HG03469 (cell line): ENCODE results near the gene MAP3K10.
"Not testable (repeated sequence)": the region's sequence is repeated elsewhere in the genome, so short reads cannot be mapped to it uniquely, and the experiment has no call there.

ENCODE experiments used
- ATAC-seq: cut with Tn5 transposase; IDR thresholded peaks from one replicate; pipeline ENCODE4 v1.9.1; 2021; ENCODE audit warnings: mild to moderate bottlenecking, moderate library complexity, moderate number of reproducible peaks; ENCODE audit not compliant: unreplicated experiment

MAP3K10 gene

DNA sequence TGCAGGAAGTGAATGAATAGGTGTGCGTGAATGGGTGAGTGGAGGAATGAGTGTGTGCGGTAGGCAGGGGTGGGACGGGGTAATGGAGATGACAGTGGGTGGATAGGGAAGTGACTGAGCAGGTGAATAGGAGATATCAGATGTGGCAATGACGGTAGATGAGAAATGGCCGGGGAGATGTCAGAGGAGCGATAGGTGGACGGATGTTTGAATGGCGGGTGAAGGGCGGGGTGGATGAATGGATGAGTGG is 25.5 kb downstream of the MAP3K10 start:
- ATAC-seq: no peak

GRCh38 chr19:40217027-40217810 is 26.0 kb downstream of the MAP3K10 start:
- no peak for ATAC-seq

GRCh38 chr19:40217934-40218890 is 27.0 kb downstream of the MAP3K10 start, which contains the start of gene TTC9B:
Gene TTC9B (minus strand): TSS chr19:40218384. CDS start chr19:40218381, 3 bp downstream.
- ATAC-seq: no peak

DNA sequence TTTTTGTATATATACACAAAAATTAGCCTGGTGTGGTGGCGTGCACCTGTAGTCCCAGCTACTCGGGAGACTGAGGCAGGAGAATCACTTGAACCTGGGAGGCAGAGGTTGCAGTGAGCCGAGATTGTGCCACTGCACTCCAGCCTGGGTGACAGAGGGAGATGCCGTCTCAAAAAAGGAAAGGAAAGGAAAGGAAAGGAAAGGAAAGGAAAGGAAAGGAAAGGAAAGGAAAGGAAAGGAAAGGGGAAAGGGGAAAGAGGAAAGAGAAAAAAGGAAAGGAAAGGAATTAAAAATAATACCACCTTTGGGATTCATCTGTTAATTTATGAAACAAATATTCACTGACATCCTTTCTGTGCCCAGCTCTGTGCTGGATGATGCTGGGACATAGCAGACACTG is 27.8 kb downstream of the MAP3K10 start:
- not testable (repeated sequence) for ATAC-seq

GRCh38 chr19:40219721-40220276 is 28.6 kb downstream of the MAP3K10 start:
- ATAC-seq: no peak

DNA sequence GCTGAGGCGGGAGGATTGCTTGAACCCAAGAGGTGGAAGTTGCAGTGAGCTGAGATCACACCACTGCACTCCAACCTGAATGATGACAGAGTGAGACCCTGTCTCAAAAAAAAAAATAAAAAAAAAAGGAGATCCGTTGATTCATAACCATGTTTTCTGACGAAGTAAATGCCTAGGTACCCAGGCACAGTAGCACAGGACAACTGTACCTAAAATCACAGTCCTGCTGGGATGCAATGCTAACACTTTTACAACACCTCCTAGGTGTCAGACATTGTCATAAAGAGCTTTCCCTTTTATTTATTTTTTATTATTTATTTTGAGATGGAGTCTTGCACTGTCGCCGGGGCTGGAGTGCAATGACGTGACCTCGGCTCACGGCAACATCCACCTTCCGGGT is 29.4 kb downstream of the MAP3K10 start:
- no peak for ATAC-seq

- no peak for ATAC-seq
These were observed 30.8 kb downstream of the MAP3K10 start for GRCh38 chr19:40221858-40222619.

GRCh38 chr19:40223135-40223822 is 32.1 kb downstream of the MAP3K10 start:
- ATAC-seq: no peak

DNA sequence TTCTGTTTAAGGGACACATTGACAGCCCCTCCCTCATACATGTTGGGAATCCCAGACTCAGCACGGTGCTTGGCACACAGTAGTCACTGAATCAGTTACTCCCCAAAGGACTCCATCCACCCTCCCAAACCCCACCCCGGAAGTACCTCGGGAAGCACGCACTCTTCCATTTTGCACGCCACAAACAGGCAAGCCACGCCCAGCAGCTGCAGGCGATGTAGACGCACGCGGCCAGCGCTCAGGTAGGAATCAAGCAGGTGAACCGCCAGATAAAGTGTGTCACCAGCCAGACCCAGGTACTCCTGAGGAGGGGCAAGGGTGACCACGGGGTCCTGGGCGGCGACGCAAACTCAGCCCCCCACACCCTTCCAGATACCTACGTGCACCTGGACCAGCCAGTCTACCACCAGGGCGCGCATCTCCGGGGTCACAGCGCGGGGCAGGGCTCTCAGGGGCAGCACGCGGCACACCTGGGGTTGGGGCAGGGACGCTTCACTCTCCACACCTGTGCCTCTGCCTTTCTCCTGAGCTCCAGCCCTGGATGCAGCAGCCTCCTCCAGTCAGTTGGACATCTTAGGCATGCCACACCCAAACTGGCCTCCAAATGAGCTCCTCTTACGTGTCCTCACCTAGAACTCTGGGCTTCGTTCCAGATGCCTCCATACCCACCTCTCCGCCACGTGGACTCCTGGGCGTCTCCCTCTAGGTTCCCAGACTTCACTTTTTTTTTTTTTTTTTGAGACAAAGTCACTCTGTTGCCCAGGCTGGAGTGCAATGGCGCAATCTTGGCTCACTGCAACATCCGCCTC is 33.3 kb downstream of the MAP3K10 start:
- no peak for ATAC-seq

- no peak for ATAC-seq
These were observed 34.4 kb downstream of the MAP3K10 start for GRCh38 chr19:40225440-40226305.

DNA sequence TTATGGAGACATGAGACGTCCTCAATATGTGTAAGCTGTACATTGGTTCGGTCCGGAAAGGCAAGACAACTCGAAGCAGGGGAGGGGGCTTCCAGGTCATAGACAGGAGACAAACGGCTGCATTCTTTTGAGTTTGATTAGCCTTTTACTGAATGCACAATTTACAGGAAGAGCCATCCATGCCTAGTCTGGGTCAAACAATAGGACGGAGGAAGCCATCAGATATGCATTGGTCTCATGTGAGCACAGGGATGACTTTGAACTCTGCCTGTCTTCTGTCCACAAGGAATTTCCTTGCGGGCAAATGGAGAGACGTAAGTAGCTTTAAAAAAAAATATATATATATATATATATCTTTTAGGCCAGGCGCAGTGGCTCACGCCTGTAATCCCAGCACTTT is 37.1 kb downstream of the MAP3K10 start:
- ATAC-seq: no peak

DNA sequence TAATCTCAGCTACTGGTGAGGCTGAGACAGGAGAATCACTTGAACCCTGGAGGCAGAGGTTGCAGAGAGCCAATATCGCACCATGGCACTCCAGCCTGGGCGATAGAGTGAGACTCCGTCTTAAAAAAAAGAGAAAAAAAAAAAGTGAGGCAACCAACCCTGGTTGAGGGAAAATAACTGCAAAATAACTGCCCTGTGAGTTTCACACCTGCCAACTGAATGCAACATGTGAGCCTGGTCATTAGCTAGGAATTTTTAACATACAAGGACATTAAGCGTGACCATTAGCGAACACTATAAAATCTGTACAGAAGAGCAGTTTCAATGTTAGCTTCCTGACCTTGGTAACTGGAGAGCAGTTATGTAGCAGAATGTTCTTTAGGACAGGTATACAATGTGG is 37.6 kb downstream of the MAP3K10 start:
- ATAC-seq: no peak

DNA sequence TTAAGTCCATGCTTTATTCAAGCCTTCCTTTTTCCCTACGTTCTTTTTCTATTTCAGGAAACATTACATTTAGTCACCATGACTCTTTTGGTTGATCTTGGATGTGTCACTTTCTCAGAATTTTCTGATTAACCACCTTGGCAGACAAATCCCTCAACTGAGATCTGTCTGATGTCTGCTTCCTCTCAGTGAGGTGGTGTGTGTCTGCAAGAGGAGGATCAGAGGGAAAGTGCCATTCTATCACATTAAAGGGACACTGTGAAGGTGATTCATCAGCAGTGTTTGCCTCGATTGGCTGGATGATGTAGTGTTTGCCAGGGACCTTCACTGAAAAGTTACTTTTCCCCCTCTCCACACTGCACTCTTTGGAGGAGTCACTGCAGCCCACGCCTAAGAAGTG is 38.3 kb downstream of the MAP3K10 start:
- no peak for ATAC-seq

DNA sequence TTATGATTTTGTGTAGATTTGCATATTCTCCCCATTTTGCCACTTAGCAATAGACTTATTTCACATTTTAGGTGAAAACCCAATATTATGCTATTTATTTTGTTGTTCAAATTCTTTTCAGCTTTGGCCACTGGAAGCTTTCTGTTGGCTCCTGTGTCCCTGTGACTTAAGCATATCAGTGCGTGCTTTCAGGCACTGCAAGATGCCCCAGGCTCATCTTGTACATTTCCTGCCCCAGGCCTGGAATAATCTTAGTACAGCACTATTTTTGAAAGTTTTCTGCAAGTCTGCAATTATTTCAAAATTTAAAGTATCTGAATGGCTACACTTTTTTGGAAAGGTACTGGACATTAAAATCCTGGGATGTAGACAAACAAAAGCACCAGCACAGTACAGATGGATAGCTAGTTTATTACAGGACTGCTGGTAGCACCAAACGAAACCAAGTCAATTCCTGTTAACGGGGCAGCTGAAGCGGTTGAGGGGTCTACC is 38.7 kb downstream of the MAP3K10 start:
- no peak for ATAC-seq

GRCh38 chr19:40231057-40231456 is 39.8 kb downstream of the MAP3K10 start:
- no peak for ATAC-seq

GRCh38 chr19:40231544-40232424 is 40.6 kb downstream of the MAP3K10 start:
- no peak for ATAC-seq

DNA sequence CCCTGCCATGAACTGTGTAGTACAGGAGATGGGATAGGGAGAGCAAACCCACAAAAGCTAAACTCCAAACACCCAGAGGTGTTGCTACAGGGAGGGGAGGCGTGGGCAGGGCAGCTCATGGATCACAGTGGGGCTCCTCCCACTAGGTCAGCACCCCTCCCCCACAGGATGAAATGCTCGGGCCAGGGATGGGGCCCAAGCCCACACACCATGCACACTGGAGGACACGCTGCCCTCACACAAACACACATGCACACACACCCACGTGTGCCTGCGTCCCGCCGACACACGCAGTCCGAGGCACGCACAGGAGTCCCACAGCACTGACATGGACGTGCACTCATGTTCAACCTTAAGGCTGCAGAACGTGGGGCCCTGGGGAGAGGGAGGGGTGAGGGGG is 41.3 kb downstream of the MAP3K10 start:
- ATAC-seq: no peak
